ENCODE data around the gene NTN3.

NTN3 gene

DNA sequence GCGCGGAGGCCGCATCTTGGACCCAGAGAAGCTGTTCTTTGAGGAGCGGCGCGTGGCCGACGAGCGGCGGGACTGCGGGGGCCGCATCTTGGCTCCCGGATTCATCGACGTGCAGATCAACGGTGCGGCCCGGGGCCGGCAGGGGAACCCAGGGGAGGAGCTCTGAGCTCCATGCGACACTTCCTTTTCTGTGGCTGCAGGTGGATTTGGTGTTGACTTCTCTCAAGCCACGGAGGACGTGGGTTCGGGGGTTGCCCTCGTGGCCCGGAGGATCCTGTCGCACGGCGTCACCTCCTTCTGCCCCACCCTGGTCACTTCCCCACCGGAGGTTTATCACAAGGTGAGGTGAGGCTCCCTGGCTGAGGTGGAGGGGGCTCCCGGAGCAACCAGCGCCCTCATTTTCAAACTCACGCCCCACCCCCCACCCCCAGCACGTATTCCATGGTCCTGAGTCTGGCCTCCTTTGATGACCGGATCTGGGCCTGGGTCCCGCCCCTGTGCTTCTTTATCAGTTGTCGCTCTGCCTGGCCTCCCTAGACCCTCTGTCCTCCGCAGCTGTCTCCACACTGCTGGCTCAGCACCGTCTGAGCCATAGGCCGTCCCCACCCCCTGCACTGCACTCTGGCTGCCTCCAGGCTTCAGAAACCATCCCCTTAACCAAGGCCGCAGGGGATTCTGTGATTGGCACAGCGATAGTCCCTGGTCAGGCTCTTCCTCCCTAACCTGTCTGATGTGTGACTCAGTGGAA is 49.9 kb downstream of the NTN3 start:
- H3K9me3 ChIP-seq (ENCODE audit: control insufficient read depth, insufficient read depth, low read length), result no peaks in the 10 kb centered on the region
- H3K79me2 ChIP-seq (ENCODE audit: control insufficient read depth, low read length), result peaks cover 49% of the 10 kb centered on the region
- H3K4me1 ChIP-seq (ENCODE audit: control insufficient read depth, low read length), result peaks cover 40% of the 10 kb centered on the region
- H3K27ac ChIP-seq (ENCODE audit: low read depth, low read length), result no peak overlapping the region
- no peaks in the 10 kb centered on the region for H3K27me3 ChIP-seq (ENCODE audit: control insufficient read depth, low read length)
- H3F3A ChIP-seq (ENCODE audit: control insufficient read depth, insufficient read depth), result peaks cover 6% of the 10 kb centered on the region
- TF ChIP-seq, protein P1, sequence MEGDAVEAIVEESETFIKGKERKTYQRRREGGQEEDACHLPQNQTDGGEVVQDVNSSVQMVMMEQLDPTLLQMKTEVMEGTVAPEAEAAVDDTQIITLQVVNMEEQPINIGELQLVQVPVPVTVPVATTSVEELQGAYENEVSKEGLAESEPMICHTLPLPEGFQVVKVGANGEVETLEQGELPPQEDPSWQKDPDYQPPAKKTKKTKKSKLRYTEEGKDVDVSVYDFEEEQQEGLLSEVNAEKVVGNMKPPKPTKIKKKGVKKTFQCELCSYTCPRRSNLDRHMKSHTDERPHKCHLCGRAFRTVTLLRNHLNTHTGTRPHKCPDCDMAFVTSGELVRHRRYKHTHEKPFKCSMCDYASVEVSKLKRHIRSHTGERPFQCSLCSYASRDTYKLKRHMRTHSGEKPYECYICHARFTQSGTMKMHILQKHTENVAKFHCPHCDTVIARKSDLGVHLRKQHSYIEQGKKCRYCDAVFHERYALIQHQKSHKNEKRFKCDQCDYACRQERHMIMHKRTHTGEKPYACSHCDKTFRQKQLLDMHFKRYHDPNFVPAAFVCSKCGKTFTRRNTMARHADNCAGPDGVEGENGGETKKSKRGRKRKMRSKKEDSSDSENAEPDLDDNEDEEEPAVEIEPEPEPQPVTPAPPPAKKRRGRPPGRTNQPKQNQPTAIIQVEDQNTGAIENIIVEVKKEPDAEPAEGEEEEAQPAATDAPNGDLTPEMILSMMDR (IDR thresholded peaks at IDR 0.05; ENCODE audit: low read depth, low read length, poor library complexity, severe bottlenecking), result peak; percentile 6
- TF ChIP-seq EZH2phosphoT487 (IDR thresholded peaks at IDR 0.05; ENCODE audit: borderline replicate concordance, low read length), result no peak
- H3K4me2 ChIP-seq (ENCODE audit: low read length), result peak overlapping the region; percentile 82
- peaks cover 44% of the 10 kb centered on the region for H3K36me3 ChIP-seq (ENCODE audit: control insufficient read depth, low read length)
- H4K20me1 ChIP-seq (ENCODE audit: control insufficient read depth, insufficient read depth, low read depth, low read length), result peaks cover 3% of the 10 kb centered on the region; the same call in 1 of the 2 replicates
- H3K9me2 ChIP-seq (replicated peaks; ENCODE audit: control insufficient read depth, low read length), result no peaks in the 10 kb centered on the region
- peak overlapping the region; percentile 79 for H3K4me3 ChIP-seq (ENCODE audit: low read length)
